HUES48 (cell line): ENCODE measurements around the gene ZMYND11.

Source experiments
- H3K27ac ChIP-seq: one replicate; pipeline ENCODE4 v1.7.0; 2013; ENCODE audit warnings: low read depth, low read length, inconsistent platforms
- H3K27me3 ChIP-seq: 2 replicates; pipeline ENCODE4 v1.6.1; 2013; ENCODE audit warnings: mild to moderate bottlenecking, low read length; ENCODE audit not compliant: control insufficient read depth, insufficient read depth
- H3K36me3 ChIP-seq: 2 replicates; pipeline ENCODE4 v1.6.1; 2013; ENCODE audit warnings: low read length; ENCODE audit not compliant: control insufficient read depth, insufficient read depth
- H3K4me1 ChIP-seq: 2 replicates; pipeline ENCODE4 v1.6.1; 2013; ENCODE audit warnings: mild to moderate bottlenecking, low read length; ENCODE audit not compliant: control insufficient read depth, insufficient read depth
- H3K4me3 ChIP-seq: 2 replicates; pipeline ENCODE4 v1.5.1; 2013; ENCODE audit warnings: mild to moderate bottlenecking, low read depth, low read length
- H3K9ac ChIP-seq: 2 replicates; pipeline ENCODE4 v1.6.1; 2013; ENCODE audit warnings: mild to moderate bottlenecking, low read depth, low read length, moderate library complexity
- H3K9me3 ChIP-seq: 2 replicates; pipeline ENCODE4 v1.6.1; 2013; ENCODE audit warnings: low read length; ENCODE audit not compliant: control insufficient read depth, insufficient read depth

ZMYND11 gene

GRCh38 chr10:134247-135131, 766 bp upstream of the ZMYND11 start:
- Histone ChIP-seq H3K4me3 (peak overlapping the region; percentile 66), H3K27ac (peak overlapping the region; percentile 85), H3K36me3 (no peaks in the 10 kb centered on the region)

GRCh38 chr10:135601-136464, 578 bp downstream of the ZMYND11 start:
- Histone ChIP-seq H3K27ac (peak overlapping the region; percentile 85), H3K9ac (peak overlapping the region; percentile 70), H3K4me1 (peaks cover 21% of the 10 kb centered on the region), H3K27me3 (peaks cover 25% of the 10 kb centered on the region), H3K36me3 (no peaks in the 10 kb centered on the region), H3K4me3 (peak overlapping the region; percentile 66), H3K9me3 (no peaks in the 10 kb centered on the region)

More at GRCh38 chr10:134247-135131, 766 bp upstream of the ZMYND11 start:
- peaks cover 21% of the 10 kb centered on the region for H3K4me1 ChIP-seq
- H3K9me3 ChIP-seq: no peaks in the 10 kb centered on the region
- H3K27me3 ChIP-seq: peaks cover 25% of the 10 kb centered on the region
- peak overlapping the region; percentile 89 for H3K9ac ChIP-seq

- Histone ChIP-seq H3K36me3 (no peaks in the 10 kb centered on the region), H3K9me3 (no peaks in the 10 kb centered on the region), H3K9ac (peak overlapping the region; percentile 70; the same call in 1 of the 2 replicates), H3K27ac (no peak overlapping the region), H3K27me3 (peaks cover 25% of the 10 kb centered on the region), H3K4me3 (peak overlapping the region; percentile 66), H3K4me1 (peaks cover 21% of the 10 kb centered on the region)
Measured at GRCh38 chr10:136465-136762, 1.2 kb downstream of the ZMYND11 start.

DNA sequence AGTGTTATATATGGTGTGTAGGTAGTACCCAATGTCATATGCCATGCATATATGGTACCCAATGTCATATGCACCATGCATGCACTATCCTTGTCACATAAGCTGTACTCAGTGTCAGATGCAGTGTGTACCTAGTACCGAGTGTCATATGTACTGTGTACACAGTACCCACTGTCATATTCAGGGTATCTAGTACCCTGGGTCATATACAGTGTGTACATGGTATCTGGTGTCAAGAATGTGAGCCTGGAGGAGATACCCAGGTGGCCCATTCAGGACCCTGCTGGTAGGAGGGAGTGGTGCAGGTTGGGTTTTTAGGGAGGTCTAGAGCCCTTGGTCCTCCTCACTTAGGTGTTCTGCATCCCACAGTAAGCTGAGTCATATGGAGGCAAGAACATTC, 1.8 kb downstream of the ZMYND11 start:
- Histone ChIP-seq H3K9me3 (no peaks in the 10 kb centered on the region), H3K4me3 (peak overlapping the region; percentile 66), H3K36me3 (no peaks in the 10 kb centered on the region), H3K9ac (no peak overlapping the region), H3K27me3 (peaks cover 25% of the 10 kb centered on the region), H3K27ac (no peak overlapping the region), H3K4me1 (peaks cover 21% of the 10 kb centered on the region)

DNA sequence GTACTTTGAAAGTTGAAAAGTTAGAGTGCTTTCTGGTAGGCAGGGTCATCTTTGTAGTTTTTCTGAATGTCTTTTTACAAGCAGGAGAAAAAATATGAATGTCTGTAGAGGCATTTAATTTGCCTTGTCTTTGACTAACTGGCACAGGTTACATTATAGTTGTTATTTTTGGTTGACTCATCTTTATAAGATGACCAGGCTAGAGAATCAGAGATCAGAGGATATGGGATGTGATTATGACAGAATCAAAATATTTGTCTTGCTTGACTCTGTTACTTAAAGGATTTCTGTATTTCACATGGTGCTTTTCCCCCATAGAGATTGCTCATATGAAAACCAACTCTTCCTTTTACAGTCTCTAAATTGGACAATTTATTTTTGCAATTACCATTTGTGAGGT, 2.4 kb downstream of the ZMYND11 start:
- Histone ChIP-seq H3K4me3 (no peak overlapping the region), H3K27ac (no peak overlapping the region), H3K27me3 (peaks cover 20% of the 10 kb centered on the region)

DNA sequence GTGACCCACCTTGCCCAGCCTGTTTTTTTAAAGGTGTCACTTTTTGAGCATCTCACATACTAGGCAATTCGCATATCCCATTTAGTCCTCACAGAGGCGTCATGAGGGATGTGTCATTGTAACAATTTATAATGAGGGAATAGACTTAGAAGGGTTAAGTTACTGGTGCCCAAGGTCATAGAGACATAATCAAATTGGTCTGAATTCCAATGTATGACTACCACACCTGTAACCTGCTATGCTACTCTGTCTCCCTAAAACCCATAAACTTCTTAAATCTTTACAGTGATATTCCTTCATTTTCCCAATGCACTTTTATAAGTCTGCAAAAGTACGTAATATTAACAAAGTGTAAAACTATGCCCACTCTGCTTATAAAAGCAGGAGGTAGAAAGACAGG, 7.1 kb downstream of the ZMYND11 start:
- Histone ChIP-seq H3K4me3 (no peak overlapping the region), H3K27me3 (no peaks in the 10 kb centered on the region), H3K9me3 (no peaks in the 10 kb centered on the region), H3K27ac (no peak overlapping the region), H3K36me3 (no peaks in the 10 kb centered on the region), H3K4me1 (peaks cover 5% of the 10 kb centered on the region; the same call in 1 of the 2 replicates), H3K9ac (no peak overlapping the region)

More for the DNA sequence above, 2.4 kb downstream of the ZMYND11 start:
- Histone ChIP-seq H3K9ac (no peak overlapping the region), H3K36me3 (no peaks in the 10 kb centered on the region), H3K9me3 (no peaks in the 10 kb centered on the region), H3K4me1 (peaks cover 21% of the 10 kb centered on the region)

DNA sequence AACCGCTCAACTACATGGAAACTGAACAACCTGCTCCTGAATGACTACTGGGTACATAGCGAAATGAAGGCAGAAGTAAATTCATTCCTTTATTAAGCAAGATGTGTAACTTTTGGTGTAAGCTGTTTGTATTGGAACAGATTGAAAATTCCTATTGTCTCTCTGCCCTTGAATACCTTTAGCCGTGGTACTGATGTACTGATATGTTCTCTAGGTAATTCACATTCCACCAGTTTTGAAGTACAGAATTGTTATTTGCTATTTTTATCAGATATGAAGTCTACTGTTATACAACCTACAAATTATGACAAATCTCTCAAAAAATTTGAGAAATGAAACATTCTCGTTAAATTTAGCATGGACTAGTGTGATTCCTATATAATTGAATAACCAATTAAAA, 17.7 kb downstream of the ZMYND11 start:
- no peak overlapping the region for H3K9ac ChIP-seq
- H3K9me3 ChIP-seq: no peaks in the 10 kb centered on the region; the same call in 1 of the 2 replicates
- H3K36me3 ChIP-seq: no peaks in the 10 kb centered on the region
- H3K27ac ChIP-seq: no peak overlapping the region
- H3K27me3 ChIP-seq: no peaks in the 10 kb centered on the region
- H3K4me1 ChIP-seq: no peaks in the 10 kb centered on the region
- no peak overlapping the region for H3K4me3 ChIP-seq

GRCh38 chr10:154348-154747, 19.1 kb downstream of the ZMYND11 start:
- no peak overlapping the region for H3K27ac ChIP-seq
- H3K9me3 ChIP-seq: no peaks in the 10 kb centered on the region; the same call in 1 of the 2 replicates
- H3K4me1 ChIP-seq: no peaks in the 10 kb centered on the region
- H3K4me3 ChIP-seq: no peak overlapping the region
- no peaks in the 10 kb centered on the region for H3K36me3 ChIP-seq
- H3K9ac ChIP-seq: no peak overlapping the region
- no peaks in the 10 kb centered on the region for H3K27me3 ChIP-seq

- H3K4me1 ChIP-seq: peaks cover 23% of the 10 kb centered on the region; the same call in 1 of the 2 replicates
- H3K4me3 ChIP-seq: no peak overlapping the region
- H3K27me3 ChIP-seq: no peaks in the 10 kb centered on the region
- no peaks in the 10 kb centered on the region; the same call in 1 of the 2 replicates for H3K9me3 ChIP-seq
- no peak overlapping the region for H3K9ac ChIP-seq
- H3K36me3 ChIP-seq: no peaks in the 10 kb centered on the region
- H3K27ac ChIP-seq: no peak overlapping the region
Measured at GRCh38 chr10:167383-167782, 32.1 kb downstream of the ZMYND11 start.

- Histone ChIP-seq H3K9me3 (no peaks in the 10 kb centered on the region), H3K27me3 (no peaks in the 10 kb centered on the region), H3K4me1 (peaks cover 5% of the 10 kb centered on the region; the same call in 1 of the 2 replicates), H3K9ac (no peak overlapping the region), H3K27ac (no peak overlapping the region), H3K4me3 (no peak overlapping the region), H3K36me3 (no peaks in the 10 kb centered on the region)
Measured at GRCh38 chr10:173741-174140, 38.5 kb downstream of the ZMYND11 start.

DNA sequence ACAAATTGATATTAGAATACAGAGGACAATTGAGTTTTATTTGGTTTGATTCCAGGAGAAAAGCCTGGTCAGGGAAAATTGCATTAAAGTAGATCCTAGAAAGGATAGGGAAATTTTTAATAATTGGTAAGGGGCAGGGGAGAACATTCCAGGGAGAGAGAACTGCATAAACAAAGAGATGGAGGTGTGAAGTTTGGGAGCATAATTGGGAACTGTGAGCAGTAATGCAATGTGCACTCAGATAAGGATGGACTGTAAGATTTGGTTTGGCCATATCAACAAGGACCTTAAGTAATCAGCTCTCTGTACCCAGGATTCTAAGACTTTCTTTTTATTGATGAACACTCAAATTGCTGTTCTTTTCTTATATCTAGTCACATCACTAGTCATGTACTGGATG, 41.4 kb downstream of the ZMYND11 start:
- Histone ChIP-seq H3K9me3 (no peaks in the 10 kb centered on the region), H3K4me3 (no peak overlapping the region), H3K9ac (no peak overlapping the region), H3K27me3 (no peaks in the 10 kb centered on the region), H3K27ac (no peak overlapping the region), H3K4me1 (no peaks in the 10 kb centered on the region), H3K36me3 (peaks cover 8% of the 10 kb centered on the region; the same call in 1 of the 2 replicates)
